ENCODE data around the gene OR13C8.

The OR13C8 gene

GRCh38 chr9:104618104-104618503 lies 49.1 kb downstream of the OR13C8 start, which contains the start of gene OR13C9:
Gene OR13C9 (minus strand): TSS chr9:104618204. CDS start chr9:104618204, 0 bp downstream.
- no peak for DNase-seq

Data from SHP77 (cell line).